Lower leg skin (tissue), 4 donors: Measurements from ENCODE around the gene ZNF662. TPM values are rescaled to one million over a fixed set of nuclear protein-coding genes. Genes with fewer than 3 reads are reported as not detected.
"Not testable (repeated sequence)": the region's sequence is repeated elsewhere in the genome, so short reads cannot be mapped to it uniquely, and the experiment has no call there.

Experiments
- DNase-seq, 2 donors: peaks; one replicate each; pipeline ENCODE4 v3.0.0-alpha.2; 2019; ENCODE audit warnings: low spot score in 2 of 2
- H3K4me3 ChIP-seq: fragments of 200-600 bp; sonication (generic); 2 replicates; pipeline ENCODE4 v1.5.1; 2017; ENCODE audit warnings: mild to moderate bottlenecking, low read depth; ENCODE audit not compliant: poor library complexity, severe bottlenecking
- CTCF ChIP-seq, 3 donors: fragments of 450-650 bp; IDR thresholded peaks; one replicate each; pipeline ENCODE4 v1.5.1; 2016; ENCODE audit warnings: antibody characterized with exemption in 3 of 3, mild to moderate bottlenecking in 3 of 3, moderate library complexity in 2 of 3
- POLR2A ChIP-seq, 2 donors: fragments of 450-650 bp; IDR thresholded peaks; one replicate each; pipeline ENCODE4 v1.6.1; 2016 to 2017; ENCODE audit warnings: antibody characterized with exemption in 2 of 2, mild to moderate bottlenecking in 1 of 2, moderate library complexity in 1 of 2
- WGBS, 2 donors: methylation state at CpG; one replicate each; pipeline ENCODE4 v1.1.5; 2018; 5-methylcytosine and 5-hydroxymethylcytosine counted together
- intact Hi-C: fragments of 100-400 bp; cut with DNase I; formaldehyde crosslinking; loops from one replicate; pipeline ENCODE4 v1.15.0; 2023; ENCODE audit warnings: low total_unique reads
- total RNA-seq, 4 donors: library from RNA; depleted of rRNA; stranded (reverse); fragments of >200 nt; gene quantifications; one replicate each; pipeline ENCODE4 v1.1.0, GENCODE V29; 2016

The ZNF662 gene
- total RNA-seq, 4 donors from 2014 or later: 13.5 to 16.8 (median 16.1) TPM

- H3K4me3 ChIP-seq: peak overlapping the region; percentile 43
- intact Hi-C loops: loop anchor here (5.0 kb wide), 2 partner anchors 54 to 99 kb away; no protein-coding TSS in a partner anchor
- DNase-seq: peak; percentile 77 to 97
- WGBS, 2 donors: 4 to 6% methylated on average over 30 to 56 of the region's 61 CpGs
- TF ChIP-seq POLR2A (IDR thresholded peaks at IDR 0.05) (no peak), CTCF (IDR thresholded peaks at IDR 0.05) (peak in 1 of 3 donors; percentile 14)
Observed at GRCh38 chr3:42880601-42881451, 25.1 kb upstream of the ZNF662 start.

- 75 to 77% methylated on average over 6 of the region's 6 CpGs for WGBS, 2 donors
- H3K4me3 ChIP-seq: not testable (repeated sequence)
- DNase-seq: peak in 1 of 2 donors; percentile 28
- intact Hi-C loops: loop anchor here (5.0 kb wide), 2 partner anchors 56 to 101 kb away; no protein-coding TSS in a partner anchor
Observed at GRCh38 chr3:42883251-42883930, 22.6 kb upstream of the ZNF662 start.

GRCh38 chr3:42884324-42884723, 21.6 kb upstream of the ZNF662 start:
- TF ChIP-seq POLR2A (IDR thresholded peaks at IDR 0.05) (no peak), CTCF (IDR thresholded peaks at IDR 0.05) (no peak)
- WGBS, 2 donors: 68 to 75% methylated on average over 2 of the region's 2 CpGs
- intact Hi-C loops: loop anchor here (5.0 kb wide), 2 partner anchors 57 to 102 kb away; no protein-coding TSS in a partner anchor
- H3K4me3 ChIP-seq: no peak overlapping the region
- no peak for DNase-seq

- H3K4me3 ChIP-seq: no peak overlapping the region
- intact Hi-C loops: no loop called here
- WGBS, 2 donors: 60 to 64% methylated on average over 1 of the region's 1 CpG
- TF ChIP-seq CTCF (IDR thresholded peaks at IDR 0.05) (no peak), POLR2A (IDR thresholded peaks at IDR 0.05) (no peak)
- no peak for DNase-seq
Observed at GRCh38 chr3:42886294-42886822, 19.6 kb upstream of the ZNF662 start.

- DNase-seq: no peak
- 85 to 88% methylated on average over 3 of the region's 3 CpGs for WGBS, 2 donors
- no peak overlapping the region for H3K4me3 ChIP-seq
- intact Hi-C loops: no loop called here
- TF ChIP-seq CTCF (IDR thresholded peaks at IDR 0.05) (no peak), POLR2A (IDR thresholded peaks at IDR 0.05) (no peak)
Observed at GRCh38 chr3:42887084-42887483, 18.9 kb upstream of the ZNF662 start.

- no peak for DNase-seq
- H3K4me3 ChIP-seq: no peak overlapping the region
- WGBS, 2 donors: 74 to 86% methylated on average over 2 of the region's 2 CpGs
- no peak for TF ChIP-seq CTCF (IDR thresholded peaks at IDR 0.05)
- no peak for TF ChIP-seq POLR2A (IDR thresholded peaks at IDR 0.05)
- intact Hi-C loops: no loop called here
Observed at GRCh38 chr3:42891042-42891441, 14.9 kb upstream of the ZNF662 start.
